PC-9 (cell line): Measurements from ENCODE around the gene MLEC.

Experiments
- EZH2 ChIP-seq: fragments of 200-600 bp; sonication (generic); IDR thresholded peaks from 2 replicates; pipeline ENCODE4 v1.8.0; 2017; ENCODE audit warnings: antibody characterized with exemption, low read depth
- TF ChIP-seq, protein P1 (sequence below): fragments of 200-600 bp; sonication (generic); conservative IDR thresholded peaks from 2 replicates; pipeline ENCODE4 v1.6.1; 2017; ENCODE audit warnings: mixed run types, antibody characterized with exemption, mild to moderate bottlenecking, moderate library complexity

DNA sequence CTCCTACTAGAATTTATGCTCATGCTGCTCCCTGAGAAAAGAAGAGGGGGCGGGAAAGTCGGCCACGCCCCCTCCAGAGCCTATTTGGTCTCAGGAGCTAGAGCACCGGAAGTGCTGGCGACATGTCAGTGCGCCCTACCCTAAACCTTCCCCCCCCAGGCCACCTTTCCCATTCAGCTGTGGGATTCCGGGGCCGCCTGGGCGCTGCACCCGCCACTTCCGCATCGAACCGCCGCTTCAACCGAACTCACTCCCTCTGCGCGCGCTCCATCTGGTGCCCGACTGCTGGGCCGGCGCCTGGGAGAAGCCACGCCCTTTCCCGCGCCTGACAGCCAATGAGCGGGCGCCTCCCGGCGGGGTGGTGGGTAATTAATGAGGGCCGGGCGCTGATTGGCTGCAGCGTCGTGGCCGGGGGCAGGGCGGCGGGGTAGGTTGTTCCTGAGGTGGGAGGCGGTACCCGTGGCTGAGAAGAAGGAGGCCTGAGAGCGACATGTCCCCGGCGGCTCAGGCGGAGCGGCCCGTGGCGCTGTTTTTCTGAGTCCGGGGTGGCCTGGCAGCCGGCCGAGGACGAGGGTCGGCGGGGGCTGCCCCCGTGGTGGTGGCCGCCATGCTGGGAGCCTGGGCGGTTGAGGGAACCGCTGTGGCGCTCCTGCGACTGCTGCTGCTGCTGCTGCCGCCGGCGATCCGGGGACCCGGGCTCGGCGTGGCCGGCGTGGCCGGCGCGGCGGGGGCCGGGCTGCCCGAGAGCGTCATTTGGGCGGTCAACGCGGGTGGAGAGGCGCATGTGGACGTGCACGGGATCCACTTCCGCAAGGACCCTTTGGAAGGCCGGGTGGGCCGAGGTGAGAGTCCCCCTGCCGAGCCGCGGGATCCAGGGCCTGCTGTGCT, at the start of gene MLEC:
- TF ChIP-seq, protein P1, sequence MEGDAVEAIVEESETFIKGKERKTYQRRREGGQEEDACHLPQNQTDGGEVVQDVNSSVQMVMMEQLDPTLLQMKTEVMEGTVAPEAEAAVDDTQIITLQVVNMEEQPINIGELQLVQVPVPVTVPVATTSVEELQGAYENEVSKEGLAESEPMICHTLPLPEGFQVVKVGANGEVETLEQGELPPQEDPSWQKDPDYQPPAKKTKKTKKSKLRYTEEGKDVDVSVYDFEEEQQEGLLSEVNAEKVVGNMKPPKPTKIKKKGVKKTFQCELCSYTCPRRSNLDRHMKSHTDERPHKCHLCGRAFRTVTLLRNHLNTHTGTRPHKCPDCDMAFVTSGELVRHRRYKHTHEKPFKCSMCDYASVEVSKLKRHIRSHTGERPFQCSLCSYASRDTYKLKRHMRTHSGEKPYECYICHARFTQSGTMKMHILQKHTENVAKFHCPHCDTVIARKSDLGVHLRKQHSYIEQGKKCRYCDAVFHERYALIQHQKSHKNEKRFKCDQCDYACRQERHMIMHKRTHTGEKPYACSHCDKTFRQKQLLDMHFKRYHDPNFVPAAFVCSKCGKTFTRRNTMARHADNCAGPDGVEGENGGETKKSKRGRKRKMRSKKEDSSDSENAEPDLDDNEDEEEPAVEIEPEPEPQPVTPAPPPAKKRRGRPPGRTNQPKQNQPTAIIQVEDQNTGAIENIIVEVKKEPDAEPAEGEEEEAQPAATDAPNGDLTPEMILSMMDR: no peak
- no peak for TF ChIP-seq EZH2
